Adrenal gland (tissue), 5 donors: ENCODE results near the gene ULK3.

Experiments used
- POLR2A ChIP-seq, 2 donors: fragments of 450-650 bp; IDR thresholded peaks; one replicate each; pipeline ENCODE4 v1.6.1; 2017; ENCODE audit warnings: antibody characterized with exemption in 2 of 2, mild to moderate bottlenecking in 2 of 2, moderate library complexity in 1 of 2
- TF ChIP-seq, protein P1 (sequence below), 6 experiments: fragments of 450-650 bp in 4 of 6; fragments of 200-600 bp in 2 of 6; sonication (generic) in 1 of 6; IDR thresholded peaks; 1 replicate in 5 of 6; 2 replicates in 1 of 6; pipeline versions ENCODE4 v1.5.1 to v1.8.0; 2016 to 2021; ENCODE audit warnings: antibody characterized with exemption in 6 of 6, mild to moderate bottlenecking in 2 of 6, moderate library complexity in 1 of 6
- donor health status: DM: no; HTN: no; CAD: no.

DNA sequence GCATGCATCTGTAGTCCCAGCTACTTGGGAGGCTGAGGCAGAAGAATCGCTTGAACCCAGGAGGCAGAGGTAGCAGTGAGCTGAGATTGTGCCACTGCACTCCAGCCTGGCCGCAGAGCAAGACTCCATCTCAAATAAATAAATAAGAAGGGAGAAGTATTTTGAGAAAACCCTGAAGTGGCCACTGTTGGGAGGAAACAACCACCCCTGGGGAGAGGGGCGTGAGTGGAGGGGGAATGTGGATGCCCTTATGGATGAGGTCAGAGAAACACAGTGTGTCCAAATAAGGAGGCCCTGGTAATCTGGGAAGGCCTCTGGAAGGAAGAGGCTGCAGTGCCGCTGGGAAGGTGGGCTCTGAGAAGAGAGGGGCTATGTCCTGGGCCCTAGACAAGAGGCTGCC, 20.7 kb downstream of the ULK3 start:
- TF ChIP-seq, protein P1, sequence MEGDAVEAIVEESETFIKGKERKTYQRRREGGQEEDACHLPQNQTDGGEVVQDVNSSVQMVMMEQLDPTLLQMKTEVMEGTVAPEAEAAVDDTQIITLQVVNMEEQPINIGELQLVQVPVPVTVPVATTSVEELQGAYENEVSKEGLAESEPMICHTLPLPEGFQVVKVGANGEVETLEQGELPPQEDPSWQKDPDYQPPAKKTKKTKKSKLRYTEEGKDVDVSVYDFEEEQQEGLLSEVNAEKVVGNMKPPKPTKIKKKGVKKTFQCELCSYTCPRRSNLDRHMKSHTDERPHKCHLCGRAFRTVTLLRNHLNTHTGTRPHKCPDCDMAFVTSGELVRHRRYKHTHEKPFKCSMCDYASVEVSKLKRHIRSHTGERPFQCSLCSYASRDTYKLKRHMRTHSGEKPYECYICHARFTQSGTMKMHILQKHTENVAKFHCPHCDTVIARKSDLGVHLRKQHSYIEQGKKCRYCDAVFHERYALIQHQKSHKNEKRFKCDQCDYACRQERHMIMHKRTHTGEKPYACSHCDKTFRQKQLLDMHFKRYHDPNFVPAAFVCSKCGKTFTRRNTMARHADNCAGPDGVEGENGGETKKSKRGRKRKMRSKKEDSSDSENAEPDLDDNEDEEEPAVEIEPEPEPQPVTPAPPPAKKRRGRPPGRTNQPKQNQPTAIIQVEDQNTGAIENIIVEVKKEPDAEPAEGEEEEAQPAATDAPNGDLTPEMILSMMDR (IDR thresholded peaks at IDR 0.05): no peak
- TF ChIP-seq POLR2A (IDR thresholded peaks at IDR 0.05): no peak
